Activated CD8-positive, alpha-beta T cell treated with anti-CD3 and anti-CD28 coated beads, Interleukin-2, amount 10 ng/mL, durations not matched to agents 7 days and 5 days (primary cell): ENCODE data around the gene DMAC2L. TPM values are rescaled to one million over a fixed set of nuclear protein-coding genes. Genes with fewer than 3 reads are reported as not detected.

Experiments used
- ATAC-seq: fragments of 150-1000 bp; cut with Tn5 transposase; one replicate; pipeline ENCODE4 v1.10.0; 2021; ENCODE audit warnings: moderate library complexity
- CTCF ChIA-PET: fragments of 350-600 bp; sonication (Branson Sonifier 250); formaldehyde crosslinking; loops from one replicate; lab custom pipeline; 2021; ENCODE audit warnings: antibody characterized with exemption; lab: Charles Lee
- POLR2A ChIA-PET: fragments of 350-600 bp; sonication (Branson Sonifier 250); formaldehyde crosslinking; loops from one replicate; lab custom pipeline; 2021; ENCODE audit warnings: antibody characterized with exemption; lab: Charles Lee
- DNase-seq: peaks from one replicate; pipeline ENCODE4 v3.0.0-alpha.2; 2020
- H3K27ac Mint-ChIP-seq: one replicate; pipeline ENCODE4 v1.8.0; 2021; ENCODE audit warnings: mild to moderate bottlenecking, mixed read lengths
- H3K27me3 Mint-ChIP-seq: one replicate; pipeline ENCODE4 v1.8.0; 2021; ENCODE audit warnings: low read depth, mixed read lengths
- H3K36me3 Mint-ChIP-seq: one replicate; pipeline ENCODE4 v1.8.0; 2021; ENCODE audit warnings: low read depth, mixed read lengths
- H3K4me1 Mint-ChIP-seq: one replicate; pipeline ENCODE4 v1.8.0; 2021; ENCODE audit warnings: low read depth, mixed read lengths
- H3K4me3 Mint-ChIP-seq: one replicate; pipeline ENCODE4 v1.8.0; 2021; ENCODE audit warnings: mild to moderate bottlenecking, mixed read lengths
- H3K9me3 Mint-ChIP-seq: one replicate; pipeline ENCODE4 v1.8.0; 2022; ENCODE audit warnings: mixed read lengths; ENCODE audit not compliant: insufficient read depth
- total RNA-seq, 2 experiments: library from RNA; stranded (reverse); gene quantifications; one replicate each; pipeline ENCODE4 v1.2.3, GENCODE V29; 2021

The DMAC2L gene
- total RNA-seq, 2 experiments from 2014 or later: 14.9 to 18.6 TPM

GRCh38 chr14:50342221-50343078 lies 30.3 kb downstream of the DMAC2L start:
- ChIA-PET CTCF (interaction anchor here (0.6 to 1.3 kb wide), 18 partner anchors 10 to 520 kb away, joined by 3 to 11 read pairs (median 4); partner anchors contain the start of gene MAP4K5), POLR2A (interaction anchor here (0.6 to 0.9 kb wide), 2 partner anchors 82 to 189 kb away, joined by 3 read pairs; no protein-coding TSS in a partner anchor)
- ATAC-seq (peak; percentile 83), DNase-seq (peak; percentile 71)
- H3K4me1 Mint-ChIP-seq: peaks cover 22% of the 10 kb centered on the region
- H3K27ac Mint-ChIP-seq: peak overlapping the region; percentile 52
- peaks cover 11% of the 10 kb centered on the region for H3K36me3 Mint-ChIP-seq
- no peak overlapping the region for H3K4me3 Mint-ChIP-seq
- H3K9me3 Mint-ChIP-seq: no peaks in the 10 kb centered on the region
- no peaks in the 10 kb centered on the region for H3K27me3 Mint-ChIP-seq

- Mint-ChIP-seq H3K4me1 (peaks cover 22% of the 10 kb centered on the region), H3K4me3 (no peak overlapping the region), H3K27me3 (no peaks in the 10 kb centered on the region), H3K9me3 (no peaks in the 10 kb centered on the region), H3K27ac (no peak overlapping the region), H3K36me3 (peaks cover 11% of the 10 kb centered on the region)
- DNase-seq (no peak), ATAC-seq (no peak)
- ChIA-PET POLR2A (no interaction called here), CTCF (interaction anchor here (0.7 to 1.3 kb wide), 7 partner anchors 12 to 519 kb away, joined by 3 to 11 read pairs (median 4); partner anchors contain the start of gene MAP4K5)
These were observed 31.3 kb downstream of the DMAC2L start for GRCh38 chr14:50343434-50343833.

GRCh38 chr14:50344116-50344775 lies 32.1 kb downstream of the DMAC2L start:
- Mint-ChIP-seq H3K4me3 (no peak overlapping the region), H3K36me3 (peaks cover 8% of the 10 kb centered on the region), H3K4me1 (peaks cover 22% of the 10 kb centered on the region), H3K9me3 (no peaks in the 10 kb centered on the region), H3K27me3 (no peaks in the 10 kb centered on the region), H3K27ac (no peak overlapping the region)
- DNase-seq (peak; percentile 45), ATAC-seq (peak; percentile 38)
- CTCF ChIA-PET: interaction anchor here (0.7 to 2.4 kb wide), 7 partner anchors 17 to 217 kb away, joined by 3 to 16 read pairs (median 3); no protein-coding TSS in a partner anchor
- POLR2A ChIA-PET: no interaction called here

- H3K4me3 Mint-ChIP-seq: no peak overlapping the region
- POLR2A ChIA-PET: no interaction called here
- DNase-seq: no peak
- H3K4me1 Mint-ChIP-seq: peaks cover 22% of the 10 kb centered on the region
- no peak for ATAC-seq
- CTCF ChIA-PET: interaction anchor here (0.7 to 2.4 kb wide), 5 partner anchors 18 to 216 kb away, joined by 3 to 16 read pairs (median 3); no protein-coding TSS in a partner anchor
- no peaks in the 10 kb centered on the region for H3K27me3 Mint-ChIP-seq
- peaks cover 7% of the 10 kb centered on the region for H3K36me3 Mint-ChIP-seq
- H3K9me3 Mint-ChIP-seq: no peaks in the 10 kb centered on the region
- no peak overlapping the region for H3K27ac Mint-ChIP-seq
These were observed 32.9 kb downstream of the DMAC2L start for GRCh38 chr14:50344876-50345563.

- no peak overlapping the region for H3K27ac Mint-ChIP-seq
- no peak for ATAC-seq
- peaks cover 22% of the 10 kb centered on the region for H3K4me1 Mint-ChIP-seq
- POLR2A ChIA-PET: no interaction called here
- H3K9me3 Mint-ChIP-seq: no peaks in the 10 kb centered on the region
- H3K27me3 Mint-ChIP-seq: no peaks in the 10 kb centered on the region
- no peak for DNase-seq
- CTCF ChIA-PET: interaction anchor here (1.3 to 2.4 kb wide), 2 partner anchors 26 to 187 kb away, joined by 3 to 16 read pairs; no protein-coding TSS in a partner anchor
- H3K36me3 Mint-ChIP-seq: peaks cover 5% of the 10 kb centered on the region
- H3K4me3 Mint-ChIP-seq: no peak overlapping the region
These were observed 33.8 kb downstream of the DMAC2L start for GRCh38 chr14:50345846-50346422.

- H3K4me3 Mint-ChIP-seq: no peak overlapping the region
- no peaks in the 10 kb centered on the region for H3K27me3 Mint-ChIP-seq
- ChIA-PET POLR2A (interaction anchor here (0.6 to 1.1 kb wide), 2 partner anchors 12 to 207 kb away, joined by 3 to 4 read pairs; no protein-coding TSS in a partner anchor), CTCF (interaction anchor here (2.3 kb wide), 1 partner anchor 27 kb away, joined by 12 read pairs; no protein-coding TSS in a partner anchor)
- no peak overlapping the region for H3K27ac Mint-ChIP-seq
- no peak for DNase-seq
- peaks cover 18% of the 10 kb centered on the region for H3K4me1 Mint-ChIP-seq
- no peaks in the 10 kb centered on the region for H3K9me3 Mint-ChIP-seq
- ATAC-seq: no peak
- H3K36me3 Mint-ChIP-seq: peaks cover 3% of the 10 kb centered on the region
These were observed 35.4 kb downstream of the DMAC2L start for GRCh38 chr14:50347521-50347920.

- Mint-ChIP-seq H3K9me3 (no peaks in the 10 kb centered on the region), H3K36me3 (peaks cover 3% of the 10 kb centered on the region), H3K4me1 (peaks cover 7% of the 10 kb centered on the region), H3K4me3 (no peak overlapping the region), H3K27ac (no peak overlapping the region), H3K27me3 (no peaks in the 10 kb centered on the region)
- DNase-seq (no peak), ATAC-seq (no peak)
- CTCF ChIA-PET: interaction anchor here (1.0 to 2.3 kb wide), 3 partner anchors 28 to 183 kb away, joined by 3 to 12 read pairs (median 3); partner anchors contain the start of genes L2HGDH and MAP4K5
- POLR2A ChIA-PET: no interaction called here
These were observed 36.8 kb downstream of the DMAC2L start for GRCh38 chr14:50348933-50349332.

GRCh38 chr14:50350975-50351374 lies 38.9 kb downstream of the DMAC2L start:
- Mint-ChIP-seq H3K4me3 (no peak overlapping the region), H3K4me1 (peaks cover under 1% of the 10 kb centered on the region), H3K27ac (no peak overlapping the region), H3K9me3 (no peaks in the 10 kb centered on the region), H3K36me3 (peaks cover 5% of the 10 kb centered on the region), H3K27me3 (no peaks in the 10 kb centered on the region)
- ChIA-PET POLR2A (interaction anchor here (2.0 kb wide), 1 partner anchor 12 kb away, joined by 11 read pairs; no protein-coding TSS in a partner anchor), CTCF (interaction anchor here (1.5 kb wide), 1 partner anchor 30 kb away, joined by 9 read pairs; no protein-coding TSS in a partner anchor)
- ATAC-seq (no peak), DNase-seq (no peak)

- DNase-seq (no peak), ATAC-seq (no peak)
- ChIA-PET CTCF (interaction anchor here (0.9 to 1.2 kb wide), 2 partner anchors 12 to 32 kb away, joined by 3 to 5 read pairs; no protein-coding TSS in a partner anchor), POLR2A (no interaction called here)
- Mint-ChIP-seq H3K9me3 (no peaks in the 10 kb centered on the region), H3K36me3 (peaks cover 19% of the 10 kb centered on the region), H3K4me1 (peaks cover 9% of the 10 kb centered on the region), H3K4me3 (no peak overlapping the region), H3K27me3 (no peaks in the 10 kb centered on the region), H3K27ac (no peak overlapping the region)
These were observed 40.5 kb downstream of the DMAC2L start for GRCh38 chr14:50352584-50352983.

GRCh38 chr14:50353126-50353525 lies 41.0 kb downstream of the DMAC2L start:
- H3K27me3 Mint-ChIP-seq: no peaks in the 10 kb centered on the region
- ChIA-PET POLR2A (no interaction called here), CTCF (interaction anchor here (0.9 to 1.2 kb wide), 2 partner anchors 13 to 32 kb away, joined by 3 to 5 read pairs; no protein-coding TSS in a partner anchor)
- no peak for DNase-seq
- H3K4me1 Mint-ChIP-seq: peaks cover 9% of the 10 kb centered on the region
- H3K9me3 Mint-ChIP-seq: no peaks in the 10 kb centered on the region
- H3K36me3 Mint-ChIP-seq: peaks cover 23% of the 10 kb centered on the region
- H3K4me3 Mint-ChIP-seq: no peak overlapping the region
- ATAC-seq: no peak
- H3K27ac Mint-ChIP-seq: no peak overlapping the region
